Measurements from ENCODE around the gene MACROD2. TPM values are rescaled to one million over a fixed set of nuclear protein-coding genes. Genes with fewer than 3 reads are reported as not detected.

Gene MACROD2
- total RNA-seq, 2 donors from 2014 or later, result not detected

DNA sequence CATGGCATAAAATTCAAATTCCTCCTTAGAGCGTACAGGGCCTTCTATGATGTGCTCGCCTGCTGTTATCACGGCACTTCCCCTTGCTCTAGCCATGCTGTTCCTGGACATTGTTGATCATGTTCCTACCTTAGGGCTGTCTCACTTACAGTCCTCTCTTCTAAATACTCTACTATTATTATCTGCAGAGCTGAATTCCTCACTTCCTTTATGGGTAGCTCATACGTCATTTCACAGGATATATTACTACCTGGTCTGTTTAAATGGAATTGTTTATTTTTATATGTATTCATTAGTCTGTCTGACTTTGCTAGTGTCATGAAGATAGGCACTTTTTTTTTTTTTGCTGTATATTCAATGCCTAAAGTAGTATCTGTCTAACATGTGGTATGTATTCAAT lies 436.8 kb downstream of the MACROD2 start:
- no peak overlapping the region for H3K27ac Mint-ChIP-seq
- DNase-seq (no peak), ATAC-seq (replicated peaks in 1 of 2) (no peak)
- no peak overlapping the region for H3K4me3 Mint-ChIP-seq
- H3K4me1 Mint-ChIP-seq (ENCODE audit: low read depth), result no peaks in the 10 kb centered on the region
- H3K9me3 Mint-ChIP-seq, result peaks cover 9 to 10% of the 10 kb centered on the region in 2 donors
- no peaks in the 10 kb centered on the region for H3K36me3 Mint-ChIP-seq (ENCODE audit: insufficient read depth in 2 of 2)
- H3K27me3 Mint-ChIP-seq (ENCODE audit: low read depth), result no peaks in the 10 kb centered on the region

DNA sequence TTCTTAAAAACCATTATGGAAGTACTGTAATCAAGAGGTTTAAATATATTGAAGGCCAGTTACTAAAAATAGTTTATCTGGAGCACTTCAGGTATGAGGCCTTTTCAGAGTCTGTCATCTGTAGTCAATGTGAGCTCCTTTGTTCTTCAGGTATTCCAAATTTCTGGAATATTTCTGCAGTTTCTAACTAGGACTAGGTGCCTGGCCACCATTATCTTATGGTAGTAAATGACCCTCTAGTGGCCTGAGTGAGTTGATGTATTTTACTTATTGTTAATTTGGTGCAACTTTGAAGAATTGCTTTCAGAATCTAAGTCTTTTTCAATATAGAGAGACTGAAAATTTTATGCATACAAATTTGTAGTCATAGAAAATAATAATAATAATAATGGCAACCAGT lies 437.3 kb downstream of the MACROD2 start:
- Mint-ChIP-seq H3K27me3 (ENCODE audit: low read depth) (no peaks in the 10 kb centered on the region), H3K36me3 (ENCODE audit: insufficient read depth in 2 of 2) (no peaks in the 10 kb centered on the region), H3K4me3 (no peak overlapping the region), H3K4me1 (ENCODE audit: low read depth) (no peaks in the 10 kb centered on the region), H3K27ac (no peak overlapping the region), H3K9me3 (peaks cover 9 to 10% of the 10 kb centered on the region in 2 donors)
- no peak for DNase-seq
- no peak for ATAC-seq (replicated peaks in 1 of 2)

DNA sequence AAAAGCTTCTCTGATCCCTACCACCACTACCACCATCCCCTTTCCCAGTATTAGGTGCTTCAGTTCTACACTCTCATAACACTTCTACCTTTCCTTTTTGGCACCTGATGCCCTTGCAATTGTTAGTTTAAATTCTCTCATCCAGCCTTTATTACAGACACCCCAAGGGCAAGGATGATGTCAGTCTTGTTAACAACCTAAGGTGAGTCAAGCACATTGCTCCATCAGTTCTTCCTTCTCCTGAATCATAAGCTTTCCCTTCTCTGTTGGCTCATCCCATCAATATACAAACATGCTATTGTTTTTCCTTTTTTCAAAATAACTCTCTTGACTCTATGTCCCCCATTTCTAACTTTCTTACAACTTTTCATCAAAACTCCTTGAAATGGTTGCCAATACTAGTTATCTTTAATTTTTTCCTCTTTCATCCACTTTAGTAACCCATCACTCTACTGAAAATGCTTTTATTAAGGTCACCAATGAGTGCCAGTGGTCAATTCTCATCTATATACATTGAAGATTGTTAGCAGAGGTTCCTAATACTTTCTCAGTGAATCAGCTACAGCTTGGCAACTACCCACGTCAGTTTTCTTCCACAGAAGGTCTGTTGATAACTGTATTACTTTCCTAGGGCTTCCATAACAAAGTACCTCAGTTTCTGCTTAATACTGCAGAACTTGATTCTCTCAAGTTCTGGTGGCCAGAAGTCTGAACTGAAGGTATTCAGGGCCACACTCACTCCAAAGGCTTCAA lies 439.2 kb downstream of the MACROD2 start:
- ATAC-seq (replicated peaks in 1 of 2) (no peak), DNase-seq (no peak)
- Mint-ChIP-seq H3K4me1 (ENCODE audit: low read depth) (no peaks in the 10 kb centered on the region), H3K27me3 (ENCODE audit: low read depth) (no peaks in the 10 kb centered on the region), H3K9me3 (peaks cover 13 to 14% of the 10 kb centered on the region in 2 donors), H3K4me3 (no peak overlapping the region), H3K36me3 (ENCODE audit: insufficient read depth in 2 of 2) (no peaks in the 10 kb centered on the region), H3K27ac (no peak overlapping the region)

DNA sequence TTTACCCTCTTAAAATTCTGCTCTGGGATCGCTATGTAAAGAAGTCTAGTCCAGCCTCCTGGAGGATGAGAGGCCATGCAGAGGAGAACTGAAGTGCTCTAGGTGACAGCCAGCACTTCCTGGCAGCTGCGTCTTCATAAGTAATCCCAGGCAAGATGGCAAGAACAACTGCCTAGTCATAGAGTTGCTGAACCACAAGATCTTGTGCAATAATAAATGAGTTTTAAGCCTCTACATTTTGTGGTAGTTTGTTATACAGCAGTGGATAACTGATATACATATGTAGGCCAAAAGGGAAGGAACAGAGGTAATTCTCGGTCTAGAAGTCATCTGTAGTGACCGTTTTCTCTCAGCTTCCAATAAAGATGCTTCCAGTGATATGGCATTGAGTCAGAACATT lies 445.9 kb downstream of the MACROD2 start:
- DNase-seq (no peak), ATAC-seq (replicated peaks in 1 of 2) (no peak)
- Mint-ChIP-seq H3K4me3 (no peak overlapping the region), H3K36me3 (ENCODE audit: insufficient read depth in 2 of 2) (no peaks in the 10 kb centered on the region), H3K27me3 (ENCODE audit: low read depth) (no peaks in the 10 kb centered on the region), H3K27ac (no peak overlapping the region), H3K4me1 (ENCODE audit: low read depth) (no peaks in the 10 kb centered on the region), H3K9me3 (peaks cover 14% of the 10 kb centered on the region in 2 donors)

DNA sequence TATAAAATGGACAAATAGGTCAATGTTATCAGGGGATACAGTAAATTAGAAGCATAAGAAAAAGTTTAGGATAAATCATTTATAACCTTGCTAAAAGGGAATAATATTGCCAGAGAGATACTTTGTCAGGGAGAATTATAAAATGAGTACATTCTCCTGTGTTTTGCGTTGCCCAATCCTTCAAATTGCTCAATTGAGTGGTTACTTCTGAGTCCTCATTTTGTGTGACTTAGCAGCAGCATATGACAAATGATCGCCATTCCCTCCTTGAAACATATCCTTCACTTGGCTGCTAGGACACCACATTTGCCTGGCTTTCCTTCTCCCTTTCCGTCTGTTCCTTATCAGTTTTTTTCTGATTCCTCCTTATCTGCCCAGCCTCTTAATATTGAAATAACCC lies 448.8 kb downstream of the MACROD2 start:
- ATAC-seq (replicated peaks in 1 of 2) (no peak), DNase-seq (no peak)
- Mint-ChIP-seq H3K27ac (no peak overlapping the region), H3K4me1 (ENCODE audit: low read depth) (no peaks in the 10 kb centered on the region), H3K9me3 (peaks cover 9 to 12% of the 10 kb centered on the region in 2 donors), H3K27me3 (ENCODE audit: low read depth) (no peaks in the 10 kb centered on the region), H3K4me3 (no peak overlapping the region), H3K36me3 (ENCODE audit: insufficient read depth in 2 of 2) (no peaks in the 10 kb centered on the region)

DNA sequence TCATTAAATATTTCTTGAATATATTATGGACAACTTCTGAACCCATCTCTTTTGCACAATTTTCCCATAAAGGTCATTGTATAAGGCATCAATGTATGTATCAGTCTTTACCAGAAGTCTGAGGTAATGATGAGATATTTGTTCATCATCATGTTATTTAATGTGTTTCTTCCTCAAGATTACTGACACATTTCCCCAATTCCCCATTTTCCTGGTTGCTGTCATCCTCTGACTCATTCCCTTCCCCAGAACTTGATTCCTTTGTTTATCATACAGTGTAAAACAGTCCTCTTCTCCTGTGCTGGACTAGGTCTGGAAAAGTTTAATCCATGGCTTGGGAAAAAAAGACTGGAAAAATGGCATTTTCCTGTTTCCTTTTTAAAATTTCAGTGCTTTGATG lies 450.0 kb downstream of the MACROD2 start:
- H3K27me3 Mint-ChIP-seq (ENCODE audit: low read depth), result no peaks in the 10 kb centered on the region
- H3K4me1 Mint-ChIP-seq (ENCODE audit: low read depth), result no peaks in the 10 kb centered on the region
- H3K27ac Mint-ChIP-seq, result no peak overlapping the region
- no peaks in the 10 kb centered on the region for H3K36me3 Mint-ChIP-seq (ENCODE audit: insufficient read depth in 2 of 2)
- H3K4me3 Mint-ChIP-seq, result no peak overlapping the region
- no peak for DNase-seq
- peaks cover 14 to 15% of the 10 kb centered on the region in 2 donors for H3K9me3 Mint-ChIP-seq
- no peak for ATAC-seq (replicated peaks in 1 of 2)

DNA sequence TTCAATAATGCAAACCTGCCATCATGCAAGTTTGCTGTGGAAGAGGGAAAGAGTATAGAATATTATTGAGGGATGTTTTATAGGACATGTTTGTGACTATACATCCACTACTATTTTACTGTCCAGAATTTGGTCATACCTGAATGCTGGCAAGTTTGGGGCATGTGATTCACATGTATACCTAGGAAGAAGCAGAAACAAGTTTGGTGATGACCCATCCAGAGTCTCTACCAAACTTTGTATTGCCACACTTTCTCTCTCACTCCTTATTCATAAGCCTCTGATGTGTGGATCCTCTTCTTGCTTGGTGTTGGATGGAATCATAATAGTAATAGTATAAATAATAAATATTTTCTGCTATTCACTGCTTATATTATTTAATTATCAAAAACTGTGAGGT lies 450.6 kb downstream of the MACROD2 start:
- no peak for ATAC-seq (replicated peaks in 1 of 2)
- H3K4me3 Mint-ChIP-seq, result no peak overlapping the region
- no peak overlapping the region for H3K27ac Mint-ChIP-seq
- no peaks in the 10 kb centered on the region for H3K27me3 Mint-ChIP-seq (ENCODE audit: low read depth)
- H3K36me3 Mint-ChIP-seq (ENCODE audit: insufficient read depth in 2 of 2), result peaks cover 0 to 1% of the 10 kb centered on the region in 2 donors
- H3K4me1 Mint-ChIP-seq (ENCODE audit: low read depth), result no peaks in the 10 kb centered on the region
- peaks cover 15 to 17% of the 10 kb centered on the region in 2 donors for H3K9me3 Mint-ChIP-seq
- DNase-seq, result no peak

DNA sequence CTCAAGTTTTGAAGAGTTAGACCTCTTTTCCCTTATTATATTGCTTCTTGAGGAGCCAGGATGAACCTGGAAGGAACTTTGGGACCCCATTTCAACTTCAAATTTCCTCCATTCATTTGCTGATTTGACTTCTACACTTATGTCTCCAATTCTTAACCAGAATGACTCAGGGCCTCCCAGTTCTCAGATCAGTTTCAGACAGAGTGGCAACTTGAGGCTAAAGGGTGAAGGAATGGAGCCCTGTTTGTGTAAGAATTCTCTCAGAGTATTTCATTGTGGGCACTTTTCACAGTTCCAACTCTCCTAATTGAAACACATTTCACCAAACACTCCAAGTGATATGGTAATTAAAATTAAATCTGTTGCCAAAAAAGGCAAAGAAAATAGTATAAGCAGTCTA lies 451.1 kb downstream of the MACROD2 start:
- Mint-ChIP-seq H3K27ac (no peak overlapping the region), H3K36me3 (ENCODE audit: insufficient read depth in 2 of 2) (peaks cover 0 to 1% of the 10 kb centered on the region in 2 donors), H3K4me1 (ENCODE audit: low read depth) (no peaks in the 10 kb centered on the region), H3K9me3 (peaks cover 15 to 19% of the 10 kb centered on the region in 2 donors), H3K27me3 (ENCODE audit: low read depth) (no peaks in the 10 kb centered on the region), H3K4me3 (no peak overlapping the region)
- ATAC-seq (replicated peaks in 1 of 2), result no peak
- DNase-seq, result no peak

DNA sequence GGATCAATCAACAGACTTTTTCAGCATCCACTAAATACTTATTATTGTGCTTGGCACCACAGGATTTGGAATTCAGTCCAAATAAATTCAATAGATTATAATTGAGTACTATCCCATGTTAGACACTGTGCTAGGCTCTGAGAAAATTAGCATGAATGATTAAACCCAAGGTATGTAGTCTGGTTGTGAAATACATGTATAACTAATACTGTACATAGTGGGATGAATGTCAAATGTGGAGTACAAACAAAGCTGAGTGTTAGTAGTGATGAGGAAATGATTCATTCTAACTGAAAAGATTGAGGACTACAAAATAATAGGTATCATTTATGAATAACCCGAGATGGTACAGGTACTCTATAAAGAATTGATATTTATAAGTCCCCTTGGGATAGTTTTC lies 454.0 kb downstream of the MACROD2 start:
- Mint-ChIP-seq H3K27me3 (ENCODE audit: low read depth) (no peaks in the 10 kb centered on the region), H3K27ac (no peak overlapping the region), H3K4me1 (ENCODE audit: low read depth) (no peaks in the 10 kb centered on the region), H3K4me3 (no peak overlapping the region), H3K9me3 (peaks cover 13 to 20% of the 10 kb centered on the region in 2 donors), H3K36me3 (ENCODE audit: insufficient read depth in 2 of 2) (peaks cover 0 to 1% of the 10 kb centered on the region in 2 donors)
- no peak for ATAC-seq (replicated peaks in 1 of 2)
- no peak for DNase-seq

DNA sequence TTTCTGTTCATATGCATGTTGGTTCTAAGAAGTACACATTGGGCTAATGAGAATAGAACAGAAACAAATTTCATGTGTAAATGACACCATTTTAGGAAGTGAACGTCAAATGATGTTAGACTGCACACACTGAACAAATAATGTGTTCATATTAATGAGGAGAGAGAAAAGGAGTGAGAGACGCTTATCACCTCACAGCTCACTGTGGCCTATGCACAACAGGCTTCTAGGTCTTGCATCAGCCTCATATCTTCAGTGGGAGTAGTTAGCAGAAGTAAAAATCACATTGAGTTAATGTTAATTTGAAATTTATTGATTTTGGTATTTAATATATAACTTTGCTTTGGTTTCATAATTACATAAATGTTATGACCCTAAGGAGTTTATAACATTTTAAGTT lies 454.9 kb downstream of the MACROD2 start:
- Mint-ChIP-seq H3K36me3 (ENCODE audit: insufficient read depth in 2 of 2) (peaks cover 0 to 1% of the 10 kb centered on the region in 2 donors), H3K9me3 (peaks cover 7 to 16% of the 10 kb centered on the region in 2 donors), H3K27me3 (ENCODE audit: low read depth) (no peaks in the 10 kb centered on the region), H3K27ac (no peak overlapping the region), H3K4me3 (no peak overlapping the region), H3K4me1 (ENCODE audit: low read depth) (no peaks in the 10 kb centered on the region)
- ATAC-seq (replicated peaks in 1 of 2) (no peak), DNase-seq (no peak)

DNA sequence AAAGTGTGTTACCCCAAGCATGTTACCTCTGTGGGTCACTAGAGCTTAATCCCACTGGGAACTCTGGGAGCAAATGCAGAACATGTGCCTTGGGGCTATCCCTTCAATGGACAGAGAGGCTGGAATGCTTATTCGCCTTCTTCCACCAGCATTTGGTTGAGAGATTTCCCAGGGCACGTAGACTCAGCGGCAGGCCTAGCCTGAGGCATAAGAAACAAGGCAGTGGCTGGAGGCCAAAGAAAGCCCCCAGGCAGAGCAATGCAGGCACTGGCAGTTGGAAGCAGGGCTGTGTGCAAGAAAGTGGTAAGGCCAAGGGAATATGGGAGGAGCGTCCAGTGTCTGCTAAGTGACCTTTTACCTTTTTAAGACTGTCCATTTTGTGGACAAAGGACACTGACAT lies 456.1 kb downstream of the MACROD2 start:
- Mint-ChIP-seq H3K27ac (no peak overlapping the region), H3K4me3 (no peak overlapping the region), H3K9me3 (peaks cover 7 to 16% of the 10 kb centered on the region in 2 donors), H3K36me3 (ENCODE audit: insufficient read depth in 2 of 2) (peaks cover 0 to 1% of the 10 kb centered on the region in 2 donors), H3K27me3 (ENCODE audit: low read depth) (no peaks in the 10 kb centered on the region), H3K4me1 (ENCODE audit: low read depth) (no peaks in the 10 kb centered on the region)
- ATAC-seq (replicated peaks in 1 of 2) (no peak), DNase-seq (no peak)

DNA sequence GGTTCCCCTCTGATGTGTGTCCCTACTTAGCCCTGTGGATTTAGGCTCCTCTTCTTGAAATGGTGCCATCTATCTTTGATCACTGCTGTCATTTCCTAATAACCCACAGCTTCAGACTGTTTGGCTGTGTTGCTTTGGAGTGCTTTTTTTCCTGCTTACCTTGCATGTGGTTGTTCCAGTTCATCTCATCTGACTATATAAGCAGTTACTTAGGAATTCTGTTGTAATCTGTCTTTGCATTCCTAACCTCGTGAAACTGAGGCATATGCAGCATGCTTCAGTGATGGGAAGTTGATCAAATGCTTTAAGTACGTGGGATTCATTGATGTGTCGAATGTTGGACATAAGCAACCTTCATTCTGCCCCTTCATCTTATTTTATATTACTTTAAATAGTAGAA lies 457.9 kb downstream of the MACROD2 start:
- ATAC-seq (replicated peaks in 1 of 2) (no peak), DNase-seq (no peak)
- Mint-ChIP-seq H3K27me3 (ENCODE audit: low read depth) (no peaks in the 10 kb centered on the region), H3K9me3 (peaks cover 4 to 18% of the 10 kb centered on the region in 2 donors), H3K27ac (no peak overlapping the region), H3K4me1 (ENCODE audit: low read depth) (no peaks in the 10 kb centered on the region), H3K36me3 (ENCODE audit: insufficient read depth in 2 of 2) (peaks cover 0 to 1% of the 10 kb centered on the region in 2 donors), H3K4me3 (no peak overlapping the region)

DNA sequence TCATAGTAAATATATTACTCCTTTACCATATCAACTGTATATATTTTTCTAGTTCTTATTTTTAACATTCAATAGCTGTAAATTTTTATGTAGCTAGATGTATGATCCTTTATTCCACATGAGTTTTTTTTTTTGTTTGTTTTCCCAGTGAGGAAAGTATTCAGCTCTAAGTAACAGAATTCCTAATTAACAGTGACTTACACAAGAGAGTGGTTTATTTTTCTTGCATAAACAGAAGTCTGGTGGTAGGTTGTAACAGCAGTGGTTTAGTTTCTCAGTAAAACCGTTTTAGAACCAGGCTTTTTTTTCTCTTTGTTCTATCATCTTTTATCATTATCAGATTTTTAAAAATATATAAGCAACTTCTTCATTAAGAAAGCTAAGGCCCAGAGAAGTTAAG lies 459.0 kb downstream of the MACROD2 start:
- peaks cover 0 to 1% of the 10 kb centered on the region in 2 donors for H3K36me3 Mint-ChIP-seq (ENCODE audit: insufficient read depth in 2 of 2)
- H3K9me3 Mint-ChIP-seq, result peaks cover 5 to 20% of the 10 kb centered on the region in 2 donors
- no peaks in the 10 kb centered on the region for H3K4me1 Mint-ChIP-seq (ENCODE audit: low read depth)
- no peak overlapping the region for H3K4me3 Mint-ChIP-seq
- no peak for DNase-seq
- ATAC-seq (replicated peaks in 1 of 2), result no peak
- no peak overlapping the region for H3K27ac Mint-ChIP-seq
- H3K27me3 Mint-ChIP-seq (ENCODE audit: low read depth), result no peaks in the 10 kb centered on the region

All from activated T-cell treated with anti-CD3 and anti-CD28 coated beads, Interleukin-2, amount 50 U/mL, for 72 hours (primary cell).